H1 (cell line): ENCODE measurements around the gene GPR39. TPM values are rescaled to one million over a fixed set of nuclear protein-coding genes. Genes with fewer than 3 reads are reported as not detected.

Source experiments
- BACH1 ChIP-seq: IDR thresholded peaks from 2 replicates; pipeline ENCODE4 v1.6.1; 2012; ENCODE audit warnings: low read length, improper control_type of control experiment
- CHD2 ChIP-seq: IDR thresholded peaks from 2 replicates; pipeline ENCODE4 v1.6.1; 2012; ENCODE audit warnings: low read length, improper control_type of control experiment
- KDM5A ChIP-seq: fragments of 200-600 bp; IDR thresholded peaks from 2 replicates; pipeline ENCODE4 v1.7.1; 2012; ENCODE audit warnings: mild to moderate bottlenecking, low read length, inconsistent platforms, mixed read lengths
- NRF1 ChIP-seq: IDR thresholded peaks from 2 replicates; pipeline ENCODE4 v1.6.1; 2011; ENCODE audit warnings: mild to moderate bottlenecking, low read depth, low read length, improper control_type of control experiment
- PHF8 ChIP-seq: fragments of 200-600 bp; sonication (generic); conservative IDR thresholded peaks from 2 replicates; pipeline ENCODE4 v1.7.1; 2012; ENCODE audit warnings: low read depth, mild to moderate bottlenecking, inconsistent platforms, low read length, moderate library complexity
- polyA plus RNA-seq, 7 experiments: library from polyadenylated mRNA; depleted of rRNA in 3 of 7; stranded (reverse) in 5 of 7; unstranded in 2 of 7; fragments of >200 nt in 5 of 7; fragments of 200-250 nt in 2 of 7; gene quantifications; 1 replicate in 5 of 7; 2 replicates in 1 of 7; 4 replicates in 1 of 7; pipeline versions ENCODE4 v1.2.1 to v1.2.3, GENCODE V29; 2011 to 2013; ENCODE audit warnings: missing spikeins in 2 of 7, mixed read lengths in 2 of 7
- total RNA-seq: library from RNA; stranded (reverse); fragmentation: NEBNext Ultra II Directional; extraction: Animal tissue kit (Norgen Biotek cat#: 25700); gene quantifications from 2 replicates; pipeline ENCODE4 v1.2.1, GENCODE V29; 2021
- TF ChIP-seq, protein P1 (sequence below): fragments of 300-600 bp; sonication (generic); IDR thresholded peaks from 2 replicates; pipeline ENCODE4 v1.7.1; 2012; ENCODE audit warnings: low read length, moderate library complexity, mild to moderate bottlenecking, inconsistent platforms; ENCODE audit not compliant: insufficient replicate concordance
- TF ChIP-seq, protein P2 (sequence below): IDR thresholded peaks from 2 replicates; pipeline ENCODE4 v1.6.1; 2011; ENCODE audit warnings: low read length, improper control_type of control experiment

GPR39 gene
- total and polyA plus RNA-seq, 2 of the 8 experiments (the other 6 are each of a cell fraction or from before 2014, with no cell fraction given): 0.63 to 2.7 TPM

DNA sequence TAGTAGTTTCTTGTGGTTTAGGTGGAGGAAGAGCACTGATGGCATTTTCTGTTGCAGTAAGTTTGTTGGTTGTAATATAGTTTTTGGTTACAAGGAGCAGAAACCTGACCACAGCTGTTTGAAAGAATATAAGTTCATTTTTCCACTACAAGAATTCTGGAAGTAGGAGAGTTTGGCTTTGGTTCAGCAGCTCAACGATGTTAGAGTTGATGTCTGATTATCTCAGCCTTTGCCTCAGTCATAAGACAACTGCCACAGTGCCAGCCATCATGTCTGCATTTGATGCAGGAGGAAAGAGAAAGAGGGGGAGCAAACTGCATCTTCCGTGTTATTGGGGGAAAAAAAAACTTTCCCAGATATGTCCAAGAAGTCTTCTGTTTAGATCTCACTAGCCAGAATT, 134.3 kb downstream of the GPR39 start (continued):
- TF ChIP-seq, protein P1, sequence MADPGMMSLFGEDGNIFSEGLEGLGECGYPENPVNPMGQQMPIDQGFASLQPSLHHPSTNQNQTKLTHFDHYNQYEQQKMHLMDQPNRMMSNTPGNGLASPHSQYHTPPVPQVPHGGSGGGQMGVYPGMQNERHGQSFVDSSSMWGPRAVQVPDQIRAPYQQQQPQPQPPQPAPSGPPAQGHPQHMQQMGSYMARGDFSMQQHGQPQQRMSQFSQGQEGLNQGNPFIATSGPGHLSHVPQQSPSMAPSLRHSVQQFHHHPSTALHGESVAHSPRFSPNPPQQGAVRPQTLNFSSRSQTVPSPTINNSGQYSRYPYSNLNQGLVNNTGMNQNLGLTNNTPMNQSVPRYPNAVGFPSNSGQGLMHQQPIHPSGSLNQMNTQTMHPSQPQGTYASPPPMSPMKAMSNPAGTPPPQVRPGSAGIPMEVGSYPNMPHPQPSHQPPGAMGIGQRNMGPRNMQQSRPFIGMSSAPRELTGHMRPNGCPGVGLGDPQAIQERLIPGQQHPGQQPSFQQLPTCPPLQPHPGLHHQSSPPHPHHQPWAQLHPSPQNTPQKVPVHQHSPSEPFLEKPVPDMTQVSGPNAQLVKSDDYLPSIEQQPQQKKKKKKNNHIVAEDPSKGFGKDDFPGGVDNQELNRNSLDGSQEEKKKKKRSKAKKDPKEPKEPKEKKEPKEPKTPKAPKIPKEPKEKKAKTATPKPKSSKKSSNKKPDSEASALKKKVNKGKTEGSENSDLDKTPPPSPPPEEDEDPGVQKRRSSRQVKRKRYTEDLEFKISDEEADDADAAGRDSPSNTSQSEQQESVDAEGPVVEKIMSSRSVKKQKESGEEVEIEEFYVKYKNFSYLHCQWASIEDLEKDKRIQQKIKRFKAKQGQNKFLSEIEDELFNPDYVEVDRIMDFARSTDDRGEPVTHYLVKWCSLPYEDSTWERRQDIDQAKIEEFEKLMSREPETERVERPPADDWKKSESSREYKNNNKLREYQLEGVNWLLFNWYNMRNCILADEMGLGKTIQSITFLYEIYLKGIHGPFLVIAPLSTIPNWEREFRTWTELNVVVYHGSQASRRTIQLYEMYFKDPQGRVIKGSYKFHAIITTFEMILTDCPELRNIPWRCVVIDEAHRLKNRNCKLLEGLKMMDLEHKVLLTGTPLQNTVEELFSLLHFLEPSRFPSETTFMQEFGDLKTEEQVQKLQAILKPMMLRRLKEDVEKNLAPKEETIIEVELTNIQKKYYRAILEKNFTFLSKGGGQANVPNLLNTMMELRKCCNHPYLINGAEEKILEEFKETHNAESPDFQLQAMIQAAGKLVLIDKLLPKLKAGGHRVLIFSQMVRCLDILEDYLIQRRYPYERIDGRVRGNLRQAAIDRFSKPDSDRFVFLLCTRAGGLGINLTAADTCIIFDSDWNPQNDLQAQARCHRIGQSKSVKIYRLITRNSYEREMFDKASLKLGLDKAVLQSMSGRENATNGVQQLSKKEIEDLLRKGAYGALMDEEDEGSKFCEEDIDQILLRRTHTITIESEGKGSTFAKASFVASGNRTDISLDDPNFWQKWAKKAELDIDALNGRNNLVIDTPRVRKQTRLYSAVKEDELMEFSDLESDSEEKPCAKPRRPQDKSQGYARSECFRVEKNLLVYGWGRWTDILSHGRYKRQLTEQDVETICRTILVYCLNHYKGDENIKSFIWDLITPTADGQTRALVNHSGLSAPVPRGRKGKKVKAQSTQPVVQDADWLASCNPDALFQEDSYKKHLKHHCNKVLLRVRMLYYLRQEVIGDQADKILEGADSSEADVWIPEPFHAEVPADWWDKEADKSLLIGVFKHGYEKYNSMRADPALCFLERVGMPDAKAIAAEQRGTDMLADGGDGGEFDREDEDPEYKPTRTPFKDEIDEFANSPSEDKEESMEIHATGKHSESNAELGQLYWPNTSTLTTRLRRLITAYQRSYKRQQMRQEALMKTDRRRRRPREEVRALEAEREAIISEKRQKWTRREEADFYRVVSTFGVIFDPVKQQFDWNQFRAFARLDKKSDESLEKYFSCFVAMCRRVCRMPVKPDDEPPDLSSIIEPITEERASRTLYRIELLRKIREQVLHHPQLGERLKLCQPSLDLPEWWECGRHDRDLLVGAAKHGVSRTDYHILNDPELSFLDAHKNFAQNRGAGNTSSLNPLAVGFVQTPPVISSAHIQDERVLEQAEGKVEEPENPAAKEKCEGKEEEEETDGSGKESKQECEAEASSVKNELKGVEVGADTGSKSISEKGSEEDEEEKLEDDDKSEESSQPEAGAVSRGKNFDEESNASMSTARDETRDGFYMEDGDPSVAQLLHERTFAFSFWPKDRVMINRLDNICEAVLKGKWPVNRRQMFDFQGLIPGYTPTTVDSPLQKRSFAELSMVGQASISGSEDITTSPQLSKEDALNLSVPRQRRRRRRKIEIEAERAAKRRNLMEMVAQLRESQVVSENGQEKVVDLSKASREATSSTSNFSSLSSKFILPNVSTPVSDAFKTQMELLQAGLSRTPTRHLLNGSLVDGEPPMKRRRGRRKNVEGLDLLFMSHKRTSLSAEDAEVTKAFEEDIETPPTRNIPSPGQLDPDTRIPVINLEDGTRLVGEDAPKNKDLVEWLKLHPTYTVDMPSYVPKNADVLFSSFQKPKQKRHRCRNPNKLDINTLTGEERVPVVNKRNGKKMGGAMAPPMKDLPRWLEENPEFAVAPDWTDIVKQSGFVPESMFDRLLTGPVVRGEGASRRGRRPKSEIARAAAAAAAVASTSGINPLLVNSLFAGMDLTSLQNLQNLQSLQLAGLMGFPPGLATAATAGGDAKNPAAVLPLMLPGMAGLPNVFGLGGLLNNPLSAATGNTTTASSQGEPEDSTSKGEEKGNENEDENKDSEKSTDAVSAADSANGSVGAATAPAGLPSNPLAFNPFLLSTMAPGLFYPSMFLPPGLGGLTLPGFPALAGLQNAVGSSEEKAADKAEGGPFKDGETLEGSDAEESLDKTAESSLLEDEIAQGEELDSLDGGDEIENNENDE: no peak
- TF ChIP-seq, protein P2, sequence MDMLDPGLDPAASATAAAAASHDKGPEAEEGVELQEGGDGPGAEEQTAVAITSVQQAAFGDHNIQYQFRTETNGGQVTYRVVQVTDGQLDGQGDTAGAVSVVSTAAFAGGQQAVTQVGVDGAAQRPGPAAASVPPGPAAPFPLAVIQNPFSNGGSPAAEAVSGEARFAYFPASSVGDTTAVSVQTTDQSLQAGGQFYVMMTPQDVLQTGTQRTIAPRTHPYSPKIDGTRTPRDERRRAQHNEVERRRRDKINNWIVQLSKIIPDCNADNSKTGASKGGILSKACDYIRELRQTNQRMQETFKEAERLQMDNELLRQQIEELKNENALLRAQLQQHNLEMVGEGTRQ: no peak
- TF ChIP-seq PHF8 (no peak), BACH1 (no peak), KDM5A (no peak), CHD2 (no peak), NRF1 (no peak)
